ENCODE data around the gene PRKRA. TPM values are rescaled to one million over a fixed set of nuclear protein-coding genes. Genes with fewer than 3 reads are reported as not detected.

Gene PRKRA
- total and polyA plus RNA-seq, 2 of the 13 experiments (the other 11 are each of a cell fraction or from before 2014, with no cell fraction given), result 53.1 to 74.7 TPM

DNA sequence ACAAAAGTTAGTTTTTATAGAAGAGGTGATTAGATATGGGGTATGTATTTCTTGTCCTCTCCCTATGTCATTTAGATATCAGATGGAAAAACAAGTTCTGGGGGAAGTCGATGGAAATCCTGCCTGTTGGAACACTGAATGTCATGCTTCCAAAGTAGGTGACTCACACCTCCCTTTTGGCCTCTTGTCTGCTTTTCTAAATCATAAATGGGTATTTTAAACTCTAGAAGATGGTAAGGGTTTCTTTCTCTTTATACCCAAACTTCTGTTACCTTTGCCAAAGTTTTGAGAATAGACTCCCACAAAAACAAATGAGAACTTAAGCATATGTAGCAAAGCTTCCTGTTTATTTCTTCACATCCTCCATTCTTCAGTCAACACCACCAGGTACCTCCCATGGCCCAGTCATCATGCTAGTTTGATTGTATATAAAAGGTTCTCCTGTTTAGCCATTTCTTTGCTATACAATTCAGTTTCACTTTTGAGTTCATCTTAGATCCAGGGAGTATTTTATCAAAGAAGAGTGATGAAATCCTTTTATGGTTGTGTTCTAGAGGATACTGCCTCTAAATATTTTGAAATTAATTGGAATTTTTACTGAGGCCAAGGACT, 63.9 kb downstream of the PRKRA start (continued):
- TF ChIP-seq, protein P1, sequence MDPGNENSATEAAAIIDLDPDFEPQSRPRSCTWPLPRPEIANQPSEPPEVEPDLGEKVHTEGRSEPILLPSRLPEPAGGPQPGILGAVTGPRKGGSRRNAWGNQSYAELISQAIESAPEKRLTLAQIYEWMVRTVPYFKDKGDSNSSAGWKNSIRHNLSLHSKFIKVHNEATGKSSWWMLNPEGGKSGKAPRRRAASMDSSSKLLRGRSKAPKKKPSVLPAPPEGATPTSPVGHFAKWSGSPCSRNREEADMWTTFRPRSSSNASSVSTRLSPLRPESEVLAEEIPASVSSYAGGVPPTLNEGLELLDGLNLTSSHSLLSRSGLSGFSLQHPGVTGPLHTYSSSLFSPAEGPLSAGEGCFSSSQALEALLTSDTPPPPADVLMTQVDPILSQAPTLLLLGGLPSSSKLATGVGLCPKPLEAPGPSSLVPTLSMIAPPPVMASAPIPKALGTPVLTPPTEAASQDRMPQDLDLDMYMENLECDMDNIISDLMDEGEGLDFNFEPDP (CRISPR knock-in tag; conservative IDR thresholded peaks at IDR 0.05), result no peak

DNA sequence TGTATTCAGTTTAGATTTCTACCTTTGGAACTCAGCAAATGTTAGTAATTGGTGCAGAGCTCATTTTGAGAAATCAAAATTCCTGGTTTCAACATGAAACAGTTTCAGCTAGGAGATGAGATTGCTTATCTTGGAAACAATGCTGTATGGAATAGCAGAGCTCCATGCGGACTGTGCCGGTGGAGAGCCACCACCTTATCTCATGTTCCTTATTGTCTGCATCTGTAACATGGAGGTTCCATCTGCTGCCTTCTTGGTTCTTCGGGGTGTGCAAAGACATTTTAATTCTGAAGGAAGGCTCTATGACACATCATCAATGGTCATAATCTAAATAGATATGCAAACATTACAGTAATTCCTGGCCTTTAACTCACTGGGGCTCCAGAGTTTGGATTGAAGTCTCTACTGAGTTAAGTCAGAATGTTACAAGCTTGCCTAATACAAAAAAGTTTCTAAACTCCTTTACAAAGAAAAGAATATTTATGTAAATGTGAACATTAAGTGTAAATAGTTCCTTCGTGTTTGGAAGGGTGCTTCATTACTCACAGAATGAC, 65.3 kb downstream of the PRKRA start:
- Histone ChIP-seq H3K9me3 (ENCODE audit: low read length) (no peaks in the 10 kb centered on the region), H3K79me2 (ENCODE audit: insufficient read depth, low read length) (no peaks in the 10 kb centered on the region), H3K36me3 (replicated peaks in 1 of 2; ENCODE audit: control insufficient read depth in 1 of 2, insufficient read depth in 2 of 2, low read length in 2 of 2) (no peaks in the 10 kb centered on the region), H3K4me2 (ENCODE audit: low read depth, low read length) (no peak overlapping the region), H2AFZ (ENCODE audit: low read length) (no peak overlapping the region), H3K9ac (ENCODE audit: insufficient read depth, low read depth, low read length) (no peak overlapping the region), H3K27ac (ENCODE audit: extremely low read length, insufficient read depth, low read length) (no peak overlapping the region), H3K27me3 (ENCODE audit: control insufficient read depth in 1 of 2, insufficient read depth in 2 of 2, low read length in 2 of 2) (no peaks in the 10 kb centered on the region), H3K4me1 (ENCODE audit: insufficient read depth, low read length) (no peaks in the 10 kb centered on the region), H4K20me1 (ENCODE audit: insufficient read depth, low read length) (no peaks in the 10 kb centered on the region), H3K4me3 (replicated peaks in 1 of 3; ENCODE audit: insufficient read depth in 1 of 3, low read depth in 2 of 3, low read length in 3 of 3) (no peak overlapping the region)
- in situ Hi-C loops (cut with HindIII; ENCODE audit: extremely low pct_ligation_motif_present, low pct_unique_long_range_greater_than_20kb), result no loop called here
- TF ChIP-seq KLF16 (CRISPR knock-in tag; IDR thresholded peaks at IDR 0.05) (no peak), ZSCAN21 (CRISPR knock-in tag; IDR thresholded peaks at IDR 0.05; ENCODE audit: borderline replicate concordance) (no peak), HOXA9 (CRISPR knock-in tag; IDR thresholded peaks at IDR 0.05; ENCODE audit: borderline replicate concordance) (no peak), IRX3 (CRISPR knock-in tag; IDR thresholded peaks at IDR 0.05; ENCODE audit: borderline replicate concordance, low read depth) (no peak), ZIK1 (CRISPR knock-in tag; IDR thresholded peaks at IDR 0.05; ENCODE audit: borderline replicate concordance, low read depth) (no peak), ZNF570 (CRISPR knock-in tag; IDR thresholded peaks at IDR 0.05; ENCODE audit: borderline replicate concordance) (no peak), ATF7 (IDR thresholded peaks at IDR 0.05) (no peak), ATF7 (CRISPR knock-in tag; IDR thresholded peaks at IDR 0.05) (no peak), ZNF737 (CRISPR knock-in tag; IDR thresholded peaks at IDR 0.05; ENCODE audit: borderline replicate concordance) (no peak), ZNF782 (CRISPR knock-in tag; IDR thresholded peaks at IDR 0.05; ENCODE audit: borderline replicate concordance) (no peak), HOXA7 (CRISPR knock-in tag; IDR thresholded peaks at IDR 0.05) (no peak), ZNF101 (CRISPR knock-in tag; IDR thresholded peaks at IDR 0.05; ENCODE audit: borderline replicate concordance, low read depth) (no peak), TCF7L2 (IDR thresholded peaks at IDR 0.05; ENCODE audit: low read depth, low read length) (no peak), ZNF720 (CRISPR knock-in tag; IDR thresholded peaks at IDR 0.05) (no peak)
- TF ChIP-seq, protein P2, sequence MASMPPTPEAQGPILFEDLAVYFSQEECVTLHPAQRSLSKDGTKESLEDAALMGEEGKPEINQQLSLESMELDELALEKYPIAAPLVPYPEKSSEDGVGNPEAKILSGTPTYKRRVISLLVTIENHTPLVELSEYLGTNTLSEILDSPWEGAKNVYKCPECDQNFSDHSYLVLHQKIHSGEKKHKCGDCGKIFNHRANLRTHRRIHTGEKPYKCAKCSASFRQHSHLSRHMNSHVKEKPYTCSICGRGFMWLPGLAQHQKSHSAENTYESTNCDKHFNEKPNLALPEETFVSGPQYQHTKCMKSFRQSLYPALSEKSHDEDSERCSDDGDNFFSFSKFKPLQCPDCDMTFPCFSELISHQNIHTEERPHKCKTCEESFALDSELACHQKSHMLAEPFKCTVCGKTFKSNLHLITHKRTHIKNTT (CRISPR knock-in tag; IDR thresholded peaks at IDR 0.05), result no peak
- TF ChIP-seq, protein P3, sequence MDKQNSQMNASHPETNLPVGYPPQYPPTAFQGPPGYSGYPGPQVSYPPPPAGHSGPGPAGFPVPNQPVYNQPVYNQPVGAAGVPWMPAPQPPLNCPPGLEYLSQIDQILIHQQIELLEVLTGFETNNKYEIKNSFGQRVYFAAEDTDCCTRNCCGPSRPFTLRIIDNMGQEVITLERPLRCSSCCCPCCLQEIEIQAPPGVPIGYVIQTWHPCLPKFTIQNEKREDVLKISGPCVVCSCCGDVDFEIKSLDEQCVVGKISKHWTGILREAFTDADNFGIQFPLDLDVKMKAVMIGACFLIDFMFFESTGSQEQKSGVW (CRISPR knock-in tag; IDR thresholded peaks at IDR 0.05; ENCODE audit: borderline replicate concordance), result no peak
- TF ChIP-seq, protein P4, sequence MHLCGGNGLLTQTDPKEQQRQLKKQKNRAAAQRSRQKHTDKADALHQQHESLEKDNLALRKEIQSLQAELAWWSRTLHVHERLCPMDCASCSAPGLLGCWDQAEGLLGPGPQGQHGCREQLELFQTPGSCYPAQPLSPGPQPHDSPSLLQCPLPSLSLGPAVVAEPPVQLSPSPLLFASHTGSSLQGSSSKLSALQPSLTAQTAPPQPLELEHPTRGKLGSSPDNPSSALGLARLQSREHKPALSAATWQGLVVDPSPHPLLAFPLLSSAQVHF (CRISPR knock-in tag; IDR thresholded peaks at IDR 0.05), result no peak
- WGBS (ENCODE audit: low lambda C conversion rate), result 18% methylated on average over 4 of the region's 4 CpGs
- no peak for FAIRE-seq
- ATAC-seq, result no peak
- ChIA-PET CTCF (ENCODE audit: low intra/inter-chr PET ratio, low total read pairs) (no interaction called here), POLR2A (no interaction called here)
- no peak for DNase-seq (ENCODE audit: low spot score)
- intact Hi-C loops (cut with micrococcal nuclease; ENCODE audit: unreplicated experiment), result no loop called here
- BruUV-seq (replicated peaks), result no TSS peak
